Middle frontal gyrus (tissue), 1 donor: ENCODE results near the gene ACER1.
"Not testable (repeated sequence)": the region's sequence is repeated elsewhere in the genome, so short reads cannot be mapped to it uniquely, and the experiment has no call there.

Source experiments
- DNase-seq: peaks from one replicate; pipeline ENCODE4 v3.0.0-alpha.2; 2015; ENCODE audit warnings: low spot score; ENCODE audit errors: extremely low spot score

The ACER1 gene

DNA sequence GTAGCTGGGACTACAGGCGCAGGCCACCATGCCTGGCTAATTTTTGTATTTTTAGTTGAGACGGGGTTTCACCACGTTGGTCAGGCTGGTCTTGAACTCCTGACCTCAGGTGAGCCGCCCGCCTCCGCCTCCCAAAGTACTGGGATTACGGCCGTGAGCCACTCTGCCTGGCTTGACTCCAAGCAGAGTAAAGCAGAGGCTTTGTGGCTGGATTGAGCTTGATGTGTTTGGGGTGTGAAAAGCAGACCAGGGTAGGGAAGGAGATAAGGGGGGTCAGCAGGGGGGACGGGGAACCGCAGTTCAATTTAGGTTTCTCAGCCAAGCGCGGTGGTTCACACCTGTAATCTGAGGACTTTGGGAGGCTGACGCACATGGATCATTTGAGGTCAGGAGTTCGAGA is 23.8 kb upstream of the ACER1 start:
- DNase-seq: no peak

DNA sequence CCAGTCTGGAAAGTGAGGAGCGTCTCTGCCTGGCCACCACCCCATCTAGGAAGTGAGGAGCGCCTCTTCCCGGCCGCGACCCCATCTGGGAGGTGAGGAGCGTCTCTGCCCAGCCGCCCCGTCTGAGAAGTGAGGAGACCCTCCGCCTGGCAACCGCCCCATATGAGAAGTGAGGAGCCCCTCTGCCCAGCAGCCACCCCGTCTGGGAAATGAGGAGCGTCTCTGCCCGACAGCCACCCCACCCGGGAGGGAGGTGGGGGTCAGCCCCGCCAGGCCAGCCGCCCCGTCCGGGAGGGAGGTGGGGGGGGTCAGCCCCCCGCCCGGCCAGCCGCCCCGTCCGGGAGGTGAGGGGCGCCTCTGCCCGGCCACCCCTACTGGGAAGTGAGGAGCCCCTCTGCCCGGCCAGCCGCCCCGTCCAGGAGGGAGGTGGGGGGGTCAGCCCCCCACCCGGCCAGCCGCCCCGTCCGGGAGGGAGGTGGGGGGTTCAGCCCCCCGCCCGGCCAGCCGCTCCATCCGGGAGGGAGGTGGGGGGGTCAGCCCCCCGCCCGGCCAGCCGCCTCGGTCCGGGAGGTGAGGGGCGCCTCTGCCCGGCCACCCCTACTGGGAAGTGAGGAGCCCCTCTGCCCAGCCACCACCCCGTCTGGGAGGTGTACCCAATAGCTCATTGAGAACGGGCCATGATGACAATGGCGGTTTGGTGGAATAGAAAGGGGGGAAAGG is 22.1 kb upstream of the ACER1 start:
- DNase-seq: not testable (repeated sequence)

DNA sequence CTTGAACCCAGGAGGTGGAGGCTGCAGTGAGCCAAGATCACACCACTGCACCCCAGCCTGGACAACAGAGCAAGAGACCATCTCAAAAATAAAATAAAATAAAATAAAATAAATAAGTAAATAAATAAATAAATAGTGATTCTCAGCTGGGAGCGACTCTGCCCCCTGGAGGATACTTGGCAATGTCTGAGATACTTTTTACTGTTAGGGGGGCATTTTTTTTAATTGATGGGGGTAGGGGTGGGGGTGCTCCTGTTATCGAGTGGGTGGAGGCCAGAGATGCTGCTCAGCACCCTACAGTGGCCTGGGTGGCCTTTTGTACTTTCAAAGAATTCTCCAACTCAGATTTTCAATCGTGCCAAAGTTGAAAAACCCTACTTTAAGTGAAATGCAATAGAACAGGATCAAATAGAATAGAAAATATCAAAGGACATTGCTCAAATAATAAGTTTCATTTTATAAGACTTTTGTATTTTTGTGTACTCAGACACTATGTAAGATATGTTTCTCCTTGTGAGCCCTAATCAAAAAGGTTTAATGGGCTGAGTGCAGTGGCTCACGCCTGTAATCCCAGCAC is 20.8 kb upstream of the ACER1 start:
- DNase-seq: no peak

DNA sequence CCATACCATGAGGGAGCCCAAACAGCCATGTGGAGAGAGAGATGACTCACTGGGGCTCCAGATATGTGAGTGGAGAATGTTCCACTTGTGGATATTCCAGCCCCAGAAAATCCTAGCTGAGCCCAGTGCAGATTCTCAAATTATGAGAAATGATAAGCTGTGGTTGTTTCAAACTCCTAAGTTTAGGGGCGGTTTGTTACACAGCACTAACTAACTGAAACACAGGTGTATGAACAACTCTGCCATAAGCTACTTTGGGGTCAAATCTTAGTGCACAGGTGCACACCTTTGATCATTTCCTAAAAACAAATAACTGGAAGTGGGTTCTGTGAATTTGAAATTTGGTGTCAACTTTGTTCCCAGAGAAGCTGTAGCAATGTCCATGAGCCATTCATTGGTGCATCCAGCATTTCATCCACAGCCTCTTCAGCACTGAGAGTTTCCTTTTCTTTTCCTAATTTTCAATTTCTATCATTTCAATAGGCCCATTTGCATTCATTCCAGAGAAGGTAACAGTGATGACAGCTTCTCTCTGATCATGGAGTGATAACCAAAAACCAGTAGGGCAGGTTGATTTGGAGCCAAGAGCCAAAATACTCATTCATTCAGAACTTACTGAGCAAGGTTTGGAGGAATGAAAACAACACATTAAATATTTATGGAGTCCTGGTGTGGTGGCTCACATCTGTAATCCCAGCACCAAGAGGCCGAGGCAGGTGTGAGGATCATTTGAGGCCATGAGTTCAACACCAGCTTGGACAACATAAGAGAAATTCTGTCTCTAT is 19.2 kb upstream of the ACER1 start:
- no peak for DNase-seq

DNA sequence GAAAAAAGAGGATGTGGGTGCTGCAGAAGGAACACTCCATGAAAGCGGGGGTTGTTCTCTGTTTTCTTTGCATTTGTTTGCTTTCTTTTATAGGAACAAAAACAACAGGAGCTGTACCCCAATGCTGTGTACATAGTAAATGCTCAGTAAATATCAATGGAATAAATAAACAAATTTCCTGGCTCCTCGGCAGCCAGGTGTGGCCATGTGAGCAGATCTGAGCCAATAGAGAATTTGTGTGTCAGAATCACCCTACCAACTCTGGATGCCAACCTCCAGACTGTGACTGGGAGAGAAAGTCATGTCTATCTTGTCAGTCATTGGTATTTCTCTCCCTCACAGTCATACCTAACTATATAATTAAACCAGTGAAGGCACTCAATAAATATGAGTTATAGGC is 17.3 kb upstream of the ACER1 start:
- DNase-seq: no peak

DNA sequence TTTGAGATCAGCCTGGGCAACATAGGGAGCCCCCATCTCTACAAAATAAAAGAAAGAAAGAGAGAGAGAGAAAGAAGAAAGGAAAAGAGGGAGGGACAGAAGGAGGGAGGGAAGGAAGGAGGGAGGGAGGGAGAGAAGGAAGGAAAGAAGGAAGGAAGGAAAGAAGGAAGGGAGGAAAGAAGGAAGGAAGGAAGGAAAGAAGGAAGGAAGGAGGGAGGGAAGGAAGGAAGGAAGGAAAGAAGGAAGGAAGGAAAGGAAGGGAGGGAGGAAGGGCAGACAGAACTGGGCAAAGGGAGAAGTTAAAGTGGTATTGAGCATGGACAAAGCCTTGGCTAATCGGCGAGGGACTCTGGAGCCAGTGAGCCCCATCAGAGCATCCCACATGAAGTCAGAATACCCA is 15.9 kb upstream of the ACER1 start:
- not testable (repeated sequence) for DNase-seq

DNA sequence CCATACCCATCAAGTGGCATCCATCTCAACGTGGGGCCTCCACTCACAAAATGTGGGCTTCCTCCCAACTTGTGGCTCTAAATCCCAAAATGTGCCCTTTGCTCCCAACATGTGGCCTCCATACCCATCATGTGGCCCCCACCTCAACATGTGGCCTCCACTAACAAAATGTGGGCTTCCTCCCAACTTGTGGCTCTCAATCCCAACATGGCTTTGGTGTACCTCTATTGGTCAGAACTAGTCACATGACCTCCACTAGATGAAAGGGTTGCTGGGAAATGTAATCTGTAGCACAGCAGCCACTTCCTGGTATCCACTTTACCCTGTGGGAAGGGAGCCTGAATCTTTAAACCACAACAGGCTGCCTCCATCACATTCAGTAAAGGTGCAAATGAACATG is 10.1 kb upstream of the ACER1 start:
- DNase-seq: no peak

DNA sequence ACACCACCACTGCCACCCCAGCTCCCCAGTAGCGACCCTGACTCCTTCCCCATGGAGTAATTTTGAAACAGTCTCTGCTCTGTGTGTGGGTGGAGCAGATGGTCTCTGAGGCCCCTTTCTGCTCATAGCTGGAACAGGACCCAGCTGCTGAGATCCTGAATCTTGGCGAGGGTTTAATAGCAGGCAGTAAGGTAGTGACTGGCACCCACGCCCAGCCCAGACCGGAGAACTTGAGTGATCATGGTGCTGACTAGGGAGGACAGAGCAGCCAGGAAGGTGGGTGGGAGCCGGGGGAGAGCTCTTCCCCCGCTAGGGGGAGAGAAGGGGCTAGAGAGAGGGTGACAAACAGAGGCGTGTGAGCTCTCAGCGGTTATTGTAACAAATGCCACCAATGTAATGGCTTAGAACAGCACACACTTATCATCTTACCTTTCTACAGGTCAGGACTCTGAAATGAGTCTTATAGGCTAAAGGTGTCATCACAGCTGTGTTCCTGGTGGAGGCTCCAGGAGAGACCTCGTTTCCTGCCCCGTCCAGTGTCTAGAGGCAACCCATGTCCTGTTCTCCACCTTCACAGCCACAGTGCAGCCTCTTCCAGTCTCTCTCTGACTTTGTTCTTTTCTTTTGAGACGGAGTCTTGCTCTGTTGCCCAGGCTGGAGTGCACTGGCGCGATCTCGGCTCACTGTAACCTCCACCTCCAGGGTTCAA is 7.2 kb upstream of the ACER1 start:
- DNase-seq: no peak

DNA sequence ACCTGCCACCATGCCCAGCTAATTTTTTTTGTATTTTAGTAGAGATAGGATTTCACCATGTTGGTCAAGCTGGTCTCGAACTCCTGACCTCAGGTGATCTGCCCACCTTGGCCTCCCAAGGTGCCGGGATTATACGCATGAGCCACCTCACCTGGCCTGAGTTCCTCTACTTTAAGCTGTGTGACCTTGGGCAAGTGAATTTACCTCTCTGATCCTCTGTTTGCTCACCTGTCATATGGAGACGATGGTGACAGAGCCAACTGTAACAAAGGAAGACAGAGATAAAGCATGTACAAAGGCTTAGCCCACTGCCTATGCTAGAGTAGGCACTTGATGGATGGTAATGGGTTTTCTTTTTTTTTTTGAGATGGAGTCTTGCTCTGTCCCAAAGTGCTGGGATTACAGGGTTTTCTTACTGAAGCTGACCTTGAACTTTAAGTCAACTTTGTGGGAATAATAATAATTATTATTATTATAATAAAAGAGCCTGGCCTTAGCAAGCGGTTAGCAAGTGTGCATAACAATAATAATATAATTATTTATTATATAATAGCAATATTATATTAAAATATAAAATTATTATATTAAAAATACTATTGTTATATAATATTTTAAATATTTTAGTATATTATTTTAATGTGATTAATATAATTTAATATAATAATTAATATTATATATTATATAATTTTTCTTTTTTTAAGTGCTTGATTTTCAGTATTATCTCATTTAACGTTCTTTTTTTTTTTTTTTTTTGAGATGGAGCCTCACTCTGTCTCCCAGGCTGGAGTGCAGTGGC is 1.3 kb upstream of the ACER1 start:
- no peak for DNase-seq

DNA sequence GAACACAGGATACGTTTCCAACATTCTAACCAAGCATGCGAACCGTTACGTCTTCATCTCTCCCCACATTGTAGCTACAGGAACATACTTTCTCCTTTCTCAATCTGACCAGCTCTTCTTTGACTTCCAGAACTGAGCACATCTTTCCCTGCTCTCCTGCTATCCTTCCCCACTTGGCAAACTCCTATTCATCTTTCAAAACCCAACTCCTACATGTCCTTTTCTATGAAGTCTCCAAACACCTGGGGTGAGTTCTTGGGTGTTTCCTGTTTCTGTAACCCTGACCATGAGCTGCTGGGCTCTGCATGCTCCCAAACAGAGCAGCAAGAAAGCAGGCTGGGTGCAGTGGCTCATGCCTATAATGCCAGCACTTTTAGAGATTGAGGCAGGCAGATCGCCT is 6.6 kb downstream of the ACER1 start:
- DNase-seq: no peak

DNA sequence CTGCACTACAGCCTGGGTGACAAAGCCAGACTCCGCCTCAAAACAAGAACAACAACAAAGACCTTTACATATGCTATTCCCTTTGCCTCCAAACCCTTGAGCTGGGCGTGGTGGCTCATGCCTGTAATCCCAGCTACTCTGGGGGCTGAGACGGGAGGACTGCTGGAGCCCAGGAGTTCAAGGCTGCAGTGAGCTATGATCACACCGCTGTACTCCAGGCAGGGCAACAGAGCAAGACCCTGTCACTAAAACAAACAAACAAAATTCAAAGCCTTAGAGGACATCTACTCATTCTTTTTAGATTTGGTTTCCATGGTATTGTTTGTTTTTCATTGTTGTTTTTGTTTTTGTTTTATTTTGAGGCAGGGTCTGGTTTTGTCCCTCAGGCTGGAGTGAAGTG is 7.8 kb downstream of the ACER1 start:
- no peak for DNase-seq

DNA sequence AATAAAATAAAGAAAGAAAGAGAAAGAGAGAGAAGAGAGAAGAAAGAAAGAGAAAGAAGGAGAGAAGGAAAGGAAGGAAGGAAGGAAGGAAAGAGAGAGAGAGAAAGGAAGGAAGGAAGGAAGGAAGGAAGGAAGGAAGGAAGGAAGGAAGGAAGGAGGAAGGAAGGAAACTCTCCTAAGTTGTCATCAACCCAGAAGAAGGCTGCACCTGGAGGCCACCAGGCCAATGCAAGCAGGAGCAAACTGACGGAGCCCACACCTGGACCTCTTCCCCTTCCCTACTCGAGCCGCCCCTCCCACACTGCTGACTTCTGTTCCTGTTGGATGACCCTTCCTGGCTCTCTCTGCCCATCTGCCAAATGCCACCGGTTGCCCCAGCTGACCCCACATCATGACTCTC is 8.7 kb downstream of the ACER1 start:
- DNase-seq: no peak

DNA sequence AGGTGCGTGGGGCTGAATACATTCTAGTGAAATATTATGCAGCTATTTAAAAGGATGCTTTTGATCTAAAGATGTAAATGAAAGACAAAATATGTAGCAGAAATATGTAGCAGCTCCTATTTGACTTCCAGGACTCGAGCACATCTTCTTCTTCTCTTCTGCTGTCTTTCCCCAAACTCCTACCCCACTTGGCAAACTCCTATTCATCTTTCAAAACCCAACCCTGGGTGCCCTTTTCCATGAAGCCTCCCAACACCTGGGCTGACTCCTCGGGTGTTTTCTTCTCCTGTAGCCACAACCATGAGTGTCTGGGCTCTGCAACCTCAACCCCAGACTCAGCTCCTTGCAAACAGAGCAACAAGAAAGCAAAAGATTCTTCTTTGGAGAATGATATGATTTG is 11.1 kb downstream of the ACER1 start:
- no peak for DNase-seq

DNA sequence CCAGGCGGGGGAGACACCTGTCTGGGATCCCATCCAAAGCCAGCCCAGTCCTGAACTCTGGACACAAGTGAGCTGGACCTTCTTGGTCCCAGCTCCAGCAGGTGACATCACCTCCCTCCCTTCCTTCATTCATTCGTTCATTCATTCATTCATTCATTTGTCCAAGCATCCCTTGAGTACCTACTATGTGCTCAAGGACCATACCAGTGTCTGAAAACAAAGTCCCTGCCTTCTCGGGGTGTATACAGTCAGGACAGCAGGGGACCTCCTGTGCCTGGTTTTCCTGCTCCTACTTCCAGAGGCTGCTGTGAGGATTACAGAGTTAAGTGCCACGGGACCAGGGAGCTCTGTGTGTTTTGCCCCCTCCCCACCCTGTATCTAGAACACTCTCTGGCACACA is 14.0 kb downstream of the ACER1 start:
- no peak for DNase-seq

DNA sequence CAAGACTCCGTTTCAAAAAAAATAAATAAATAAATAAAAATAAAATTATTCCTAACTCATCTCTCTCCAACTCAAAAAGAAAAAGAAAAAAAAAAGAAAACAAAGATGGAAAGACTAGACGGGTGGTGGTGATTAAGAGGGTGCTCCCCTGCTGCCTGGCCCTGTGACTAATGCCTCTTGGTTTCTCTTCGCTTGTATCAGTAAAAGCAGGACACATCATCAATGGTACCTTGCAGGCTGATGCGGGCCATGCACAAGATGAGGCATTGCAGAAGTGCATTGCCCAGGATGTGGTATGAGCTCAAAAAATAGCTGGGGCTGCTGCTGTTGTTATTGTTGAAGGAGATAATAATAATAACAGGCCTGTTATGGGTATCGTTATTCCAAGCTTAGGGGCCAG is 14.6 kb downstream of the ACER1 start:
- DNase-seq: no peak

DNA sequence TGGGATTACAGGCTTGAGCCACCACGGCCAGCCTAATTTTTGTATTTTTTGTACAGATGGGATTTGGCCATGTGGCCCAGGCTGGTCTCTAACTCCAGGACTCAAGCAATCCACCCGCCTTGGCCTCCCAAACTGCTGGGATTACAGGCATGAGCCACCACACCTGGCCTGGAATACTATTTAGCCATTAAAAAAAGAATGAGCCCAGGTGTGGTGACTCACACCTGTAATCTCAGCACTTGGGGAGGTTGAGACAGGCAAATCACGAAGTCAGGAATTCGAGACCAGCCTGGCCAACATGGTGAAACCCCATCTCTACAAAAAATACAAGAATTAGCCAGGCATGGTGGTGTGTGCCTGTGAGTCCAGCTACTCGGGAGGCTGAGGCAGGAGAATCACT is 17.8 kb downstream of the ACER1 start:
- DNase-seq: not testable (repeated sequence)

DNA sequence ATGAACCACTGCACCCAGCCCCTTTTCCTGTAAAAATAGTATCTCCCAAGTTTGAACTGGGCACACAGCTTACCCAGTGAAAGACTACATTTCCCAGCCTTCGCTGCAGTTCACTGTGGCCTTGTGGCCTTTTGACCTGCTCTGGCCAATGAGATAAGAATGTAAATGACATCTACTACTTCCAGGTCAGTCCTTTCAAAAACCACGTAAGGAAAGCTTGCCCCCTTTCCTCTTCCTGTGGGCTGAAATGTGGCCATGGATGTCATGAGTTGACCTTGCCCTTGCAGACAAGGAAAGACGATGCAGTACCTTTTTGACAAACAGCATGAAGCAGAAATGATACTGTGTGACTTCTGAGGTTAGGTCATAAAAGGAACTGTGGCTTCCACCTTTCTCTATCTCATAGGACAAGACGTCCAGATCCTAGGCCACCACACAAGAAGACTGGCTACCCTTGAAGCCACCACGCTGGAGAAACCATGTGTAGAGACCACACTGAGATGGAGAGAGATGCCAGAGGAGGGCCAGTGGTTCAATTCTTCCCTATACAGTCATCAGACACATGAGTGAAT is 19.9 kb downstream of the ACER1 start:
- DNase-seq: no peak

DNA sequence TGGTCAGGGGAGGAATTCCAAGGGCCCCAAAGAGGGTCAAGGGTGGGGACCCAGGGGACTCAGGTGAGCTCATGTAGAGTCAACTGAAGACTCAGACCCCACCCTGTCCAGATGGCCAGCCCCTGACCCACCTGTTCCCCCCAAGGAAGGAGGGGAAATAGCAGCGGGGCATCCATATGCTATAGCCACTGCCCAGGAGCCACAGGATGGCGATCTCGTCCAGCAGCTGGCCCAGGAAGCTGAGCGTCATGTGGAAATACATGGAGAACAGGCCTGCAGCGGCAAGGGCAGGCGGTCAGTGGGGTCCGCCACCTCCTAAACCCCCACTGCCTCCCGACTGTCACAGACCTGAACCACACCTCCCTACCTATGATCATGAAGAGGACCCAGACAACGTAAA is 21.4 kb downstream of the ACER1 start:
- no peak for DNase-seq

DNA sequence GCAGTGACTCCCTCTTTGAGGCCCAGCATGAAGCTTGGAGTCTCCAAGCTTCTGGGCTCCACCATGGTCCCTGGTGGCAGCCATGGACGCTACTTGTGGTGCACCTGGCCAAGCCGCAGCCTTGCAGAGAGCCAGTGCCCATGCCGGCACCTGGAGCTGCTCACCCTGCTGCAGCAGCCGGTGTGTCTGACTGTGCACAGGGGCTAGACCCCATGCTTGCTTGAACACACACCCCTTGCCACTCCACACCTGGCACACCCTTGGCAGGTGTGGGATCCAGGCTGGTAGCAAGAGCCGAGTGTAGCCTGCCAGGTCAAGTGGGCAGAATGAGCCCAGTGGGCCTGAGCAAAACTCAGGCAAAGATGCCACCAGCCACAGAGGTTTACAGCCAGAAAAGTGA is 35.0 kb downstream of the ACER1 start:
- no peak for DNase-seq

DNA sequence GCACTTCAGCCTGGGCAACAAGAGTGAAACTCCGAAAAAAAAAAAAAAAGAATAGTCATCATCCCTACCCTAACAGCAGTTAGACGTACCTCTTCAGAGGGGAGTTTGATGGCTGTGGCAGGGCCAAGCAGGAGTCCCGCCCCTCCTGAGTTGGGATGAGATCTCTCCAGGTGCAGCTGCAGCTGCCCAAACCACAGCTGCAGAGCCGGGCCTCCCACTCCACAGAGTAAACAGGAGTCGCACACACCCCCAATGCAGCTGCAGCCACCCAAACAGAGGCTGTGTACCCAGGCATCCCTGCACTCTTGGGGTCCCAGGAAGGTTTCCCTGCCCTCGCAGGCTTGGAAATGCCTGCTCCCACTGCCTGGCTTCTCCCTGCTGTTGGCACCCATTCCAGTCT is 36.2 kb downstream of the ACER1 start:
- no peak for DNase-seq

DNA sequence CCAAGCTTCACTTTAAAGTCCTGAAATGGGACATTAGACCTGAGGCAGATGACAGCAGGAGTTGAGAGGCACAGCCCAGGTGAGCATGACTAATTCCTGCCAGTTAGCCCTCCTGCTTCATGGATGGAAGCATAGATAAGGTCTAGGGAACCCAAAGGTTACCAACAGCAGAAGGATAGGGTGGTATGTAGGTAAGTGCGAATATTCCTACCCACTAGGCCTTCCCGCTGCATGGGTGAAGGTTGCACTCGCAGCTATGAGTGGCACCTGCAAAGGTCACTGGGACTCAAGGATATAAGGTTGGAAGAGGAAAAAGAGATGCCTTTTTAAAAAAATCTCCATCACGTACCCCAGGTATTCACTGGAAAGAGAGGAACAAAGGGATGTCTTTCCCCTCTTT is 41.4 kb downstream of the ACER1 start:
- no peak for DNase-seq
